Measurements from ENCODE around the gene CREB3. TPM values are rescaled to one million over a fixed set of nuclear protein-coding genes. Genes with fewer than 3 reads are reported as not detected.

Gene CREB3
- total and polyA plus RNA-seq, 2 experiments from 2014 or later: 20.3 to 32.4 TPM

GRCh38 chr9:35755071-35755470 is 22.6 kb downstream of the CREB3 start:
- no peak overlapping the region for H3K4me3 Mint-ChIP-seq
- peaks cover 24% of the 10 kb centered on the region for H3K4me1 Mint-ChIP-seq
- TF ChIP-seq ZNF114 (CRISPR knock-in tag; IDR thresholded peaks at IDR 0.05) (no peak), NANOG (IDR thresholded peaks at IDR 0.05; ENCODE audit: borderline replicate concordance) (no peak), POLR2AphosphoS5 (IDR thresholded peaks at IDR 0.05; ENCODE audit: low read depth) (no peak), EZH2phosphoT487 (IDR thresholded peaks at IDR 0.05; ENCODE audit: unreplicated experiment) (no peak), REST (IDR thresholded peaks at IDR 0.05; ENCODE audit: unreplicated experiment) (no peak), JUNB (IDR thresholded peaks at IDR 0.05; ENCODE audit: unreplicated experiment) (no peak), ZNF331 (CRISPR knock-in tag; IDR thresholded peaks at IDR 0.05; ENCODE audit: low read depth) (no peak), EZH2 (IDR thresholded peaks at IDR 0.05; ENCODE audit: low read depth, unreplicated experiment) (no peak), STAT1 (IDR thresholded peaks at IDR 0.05; ENCODE audit: unreplicated experiment) (no peak), CREB1 (CRISPR knock-in tag; IDR thresholded peaks at IDR 0.05; ENCODE audit: low read depth) (no peak)
- TF ChIP-seq, protein P1, sequence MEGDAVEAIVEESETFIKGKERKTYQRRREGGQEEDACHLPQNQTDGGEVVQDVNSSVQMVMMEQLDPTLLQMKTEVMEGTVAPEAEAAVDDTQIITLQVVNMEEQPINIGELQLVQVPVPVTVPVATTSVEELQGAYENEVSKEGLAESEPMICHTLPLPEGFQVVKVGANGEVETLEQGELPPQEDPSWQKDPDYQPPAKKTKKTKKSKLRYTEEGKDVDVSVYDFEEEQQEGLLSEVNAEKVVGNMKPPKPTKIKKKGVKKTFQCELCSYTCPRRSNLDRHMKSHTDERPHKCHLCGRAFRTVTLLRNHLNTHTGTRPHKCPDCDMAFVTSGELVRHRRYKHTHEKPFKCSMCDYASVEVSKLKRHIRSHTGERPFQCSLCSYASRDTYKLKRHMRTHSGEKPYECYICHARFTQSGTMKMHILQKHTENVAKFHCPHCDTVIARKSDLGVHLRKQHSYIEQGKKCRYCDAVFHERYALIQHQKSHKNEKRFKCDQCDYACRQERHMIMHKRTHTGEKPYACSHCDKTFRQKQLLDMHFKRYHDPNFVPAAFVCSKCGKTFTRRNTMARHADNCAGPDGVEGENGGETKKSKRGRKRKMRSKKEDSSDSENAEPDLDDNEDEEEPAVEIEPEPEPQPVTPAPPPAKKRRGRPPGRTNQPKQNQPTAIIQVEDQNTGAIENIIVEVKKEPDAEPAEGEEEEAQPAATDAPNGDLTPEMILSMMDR (conservative IDR thresholded peaks at IDR 0.05; ENCODE audit: low read depth in 2 of 2): no peak
- TF ChIP-seq, protein P2, sequence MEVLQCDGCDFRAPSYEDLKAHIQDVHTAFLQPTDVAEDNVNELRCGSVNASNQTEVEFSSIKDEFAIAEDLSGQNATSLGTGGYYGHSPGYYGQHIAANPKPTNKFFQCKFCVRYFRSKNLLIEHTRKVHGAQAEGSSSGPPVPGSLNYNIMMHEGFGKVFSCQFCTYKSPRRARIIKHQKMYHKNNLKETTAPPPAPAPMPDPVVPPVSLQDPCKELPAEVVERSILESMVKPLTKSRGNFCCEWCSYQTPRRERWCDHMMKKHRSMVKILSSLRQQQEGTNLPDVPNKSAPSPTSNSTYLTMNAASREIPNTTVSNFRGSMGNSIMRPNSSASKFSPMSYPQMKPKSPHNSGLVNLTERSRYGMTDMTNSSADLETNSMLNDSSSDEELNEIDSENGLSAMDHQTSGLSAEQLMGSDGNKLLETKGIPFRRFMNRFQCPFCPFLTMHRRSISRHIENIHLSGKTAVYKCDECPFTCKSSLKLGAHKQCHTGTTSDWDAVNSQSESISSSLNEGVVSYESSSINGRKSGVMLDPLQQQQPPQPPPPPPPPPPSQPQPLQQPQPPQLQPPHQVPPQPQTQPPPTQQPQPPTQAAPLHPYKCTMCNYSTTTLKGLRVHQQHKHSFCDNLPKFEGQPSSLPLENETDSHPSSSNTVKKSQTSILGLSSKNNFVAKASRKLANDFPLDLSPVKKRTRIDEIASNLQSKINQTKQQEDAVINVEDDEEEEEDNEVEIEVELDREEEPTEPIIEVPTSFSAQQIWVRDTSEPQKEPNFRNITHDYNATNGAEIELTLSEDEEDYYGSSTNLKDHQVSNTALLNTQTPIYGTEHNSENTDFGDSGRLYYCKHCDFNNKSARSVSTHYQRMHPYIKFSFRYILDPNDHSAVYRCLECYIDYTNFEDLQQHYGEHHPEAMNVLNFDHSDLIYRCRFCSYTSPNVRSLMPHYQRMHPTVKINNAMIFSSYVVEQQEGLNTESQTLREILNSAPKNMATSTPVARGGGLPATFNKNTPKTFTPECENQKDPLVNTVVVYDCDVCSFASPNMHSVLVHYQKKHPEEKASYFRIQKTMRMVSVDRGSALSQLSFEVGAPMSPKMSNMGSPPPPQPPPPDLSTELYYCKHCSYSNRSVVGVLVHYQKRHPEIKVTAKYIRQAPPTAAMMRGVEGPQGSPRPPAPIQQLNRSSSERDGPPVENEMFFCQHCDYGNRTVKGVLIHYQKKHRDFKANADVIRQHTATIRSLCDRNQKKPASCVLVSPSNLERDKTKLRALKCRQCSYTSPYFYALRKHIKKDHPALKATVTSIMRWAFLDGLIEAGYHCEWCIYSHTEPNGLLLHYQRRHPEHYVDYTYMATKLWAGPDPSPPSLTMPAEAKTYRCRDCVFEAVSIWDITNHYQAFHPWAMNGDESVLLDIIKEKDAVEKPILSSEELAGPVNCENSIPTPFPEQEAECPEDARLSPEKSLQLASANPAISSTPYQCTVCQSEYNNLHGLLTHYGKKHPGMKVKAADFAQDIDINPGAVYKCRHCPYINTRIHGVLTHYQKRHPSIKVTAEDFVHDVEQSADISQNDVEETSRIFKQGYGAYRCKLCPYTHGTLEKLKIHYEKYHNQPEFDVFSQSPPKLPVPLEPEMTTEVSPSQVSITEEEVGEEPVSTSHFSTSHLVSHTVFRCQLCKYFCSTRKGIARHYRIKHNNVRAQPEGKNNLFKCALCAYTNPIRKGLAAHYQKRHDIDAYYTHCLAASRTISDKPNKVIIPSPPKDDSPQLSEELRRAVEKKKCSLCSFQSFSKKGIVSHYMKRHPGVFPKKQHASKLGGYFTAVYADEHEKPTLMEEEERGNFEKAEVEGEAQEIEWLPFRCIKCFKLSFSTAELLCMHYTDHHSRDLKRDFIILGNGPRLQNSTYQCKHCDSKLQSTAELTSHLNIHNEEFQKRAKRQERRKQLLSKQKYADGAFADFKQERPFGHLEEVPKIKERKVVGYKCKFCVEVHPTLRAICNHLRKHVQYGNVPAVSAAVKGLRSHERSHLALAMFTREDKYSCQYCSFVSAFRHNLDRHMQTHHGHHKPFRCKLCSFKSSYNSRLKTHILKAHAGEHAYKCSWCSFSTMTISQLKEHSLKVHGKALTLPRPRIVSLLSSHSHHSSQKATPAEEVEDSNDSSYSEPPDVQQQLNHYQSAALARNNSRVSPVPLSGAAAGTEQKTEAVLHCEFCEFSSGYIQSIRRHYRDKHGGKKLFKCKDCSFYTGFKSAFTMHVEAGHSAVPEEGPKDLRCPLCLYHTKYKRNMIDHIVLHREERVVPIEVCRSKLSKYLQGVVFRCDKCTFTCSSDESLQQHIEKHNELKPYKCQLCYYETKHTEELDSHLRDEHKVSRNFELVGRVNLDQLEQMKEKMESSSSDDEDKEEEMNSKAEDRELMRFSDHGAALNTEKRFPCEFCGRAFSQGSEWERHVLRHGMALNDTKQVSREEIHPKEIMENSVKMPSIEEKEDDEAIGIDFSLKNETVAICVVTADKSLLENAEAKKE (CRISPR knock-in tag; IDR thresholded peaks at IDR 0.05): no peak
- TF ChIP-seq, protein P3, sequence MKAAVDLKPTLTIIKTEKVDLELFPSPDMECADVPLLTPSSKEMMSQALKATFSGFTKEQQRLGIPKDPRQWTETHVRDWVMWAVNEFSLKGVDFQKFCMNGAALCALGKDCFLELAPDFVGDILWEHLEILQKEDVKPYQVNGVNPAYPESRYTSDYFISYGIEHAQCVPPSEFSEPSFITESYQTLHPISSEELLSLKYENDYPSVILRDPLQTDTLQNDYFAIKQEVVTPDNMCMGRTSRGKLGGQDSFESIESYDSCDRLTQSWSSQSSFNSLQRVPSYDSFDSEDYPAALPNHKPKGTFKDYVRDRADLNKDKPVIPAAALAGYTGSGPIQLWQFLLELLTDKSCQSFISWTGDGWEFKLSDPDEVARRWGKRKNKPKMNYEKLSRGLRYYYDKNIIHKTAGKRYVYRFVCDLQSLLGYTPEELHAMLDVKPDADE (IDR thresholded peaks at IDR 0.05): no peak
- no peak overlapping the region for H3K27ac ChIP-seq (ENCODE audit: low read depth)
- peaks cover 38% of the 10 kb centered on the region for H3K36me3 Mint-ChIP-seq (ENCODE audit: low read depth)
- H3K9me3 Mint-ChIP-seq: no peaks in the 10 kb centered on the region; the same call in 1 of the 3 replicates
- no peak for ATAC-seq
- no peak overlapping the region for H3K4me3 ChIP-seq
- peaks cover 4% of the 10 kb centered on the region for H3K36me3 ChIP-seq (ENCODE audit: insufficient read depth)
- DNase-seq (ENCODE audit: low spot score): no peak
- peaks cover 25% of the 10 kb centered on the region for H3K79me2 ChIP-seq (replicated peaks; ENCODE audit: insufficient read depth)
- no peaks in the 10 kb centered on the region for H3K27me3 ChIP-seq (ENCODE audit: insufficient read depth)
- H3K9me2 ChIP-seq (ENCODE audit: insufficient read depth): no peaks in the 10 kb centered on the region
- H3K4me2 ChIP-seq: no peak overlapping the region
- peaks cover 10% of the 10 kb centered on the region for H3K27me3 Mint-ChIP-seq (ENCODE audit: insufficient read depth, low read depth, poor library complexity)
- peaks cover 19% of the 10 kb centered on the region; the same call in 1 of the 2 replicates for H3F3A ChIP-seq (replicated peaks; ENCODE audit: low read depth)
- no peak overlapping the region for H3K27ac Mint-ChIP-seq
- no peak overlapping the region for H2AFZ ChIP-seq
- H4K20me1 ChIP-seq (replicated peaks; ENCODE audit: insufficient read depth): peaks cover 2% of the 10 kb centered on the region; the same call in 1 of the 2 replicates
- H3K4me1 ChIP-seq (ENCODE audit: insufficient read depth): peaks cover 20% of the 10 kb centered on the region
